GM21360 (cell line): ENCODE data around the gene DOC2B.
"Not testable (repeated sequence)": the region's sequence is repeated elsewhere in the genome, so short reads cannot be mapped to it uniquely, and the experiment has no call there.

Experiments used
- ATAC-seq: cut with Tn5 transposase; IDR thresholded peaks from one replicate; pipeline ENCODE4 v1.9.1; 2021; ENCODE audit warnings: mild to moderate bottlenecking, moderate library complexity; ENCODE audit not compliant: unreplicated experiment

Gene DOC2B

DNA sequence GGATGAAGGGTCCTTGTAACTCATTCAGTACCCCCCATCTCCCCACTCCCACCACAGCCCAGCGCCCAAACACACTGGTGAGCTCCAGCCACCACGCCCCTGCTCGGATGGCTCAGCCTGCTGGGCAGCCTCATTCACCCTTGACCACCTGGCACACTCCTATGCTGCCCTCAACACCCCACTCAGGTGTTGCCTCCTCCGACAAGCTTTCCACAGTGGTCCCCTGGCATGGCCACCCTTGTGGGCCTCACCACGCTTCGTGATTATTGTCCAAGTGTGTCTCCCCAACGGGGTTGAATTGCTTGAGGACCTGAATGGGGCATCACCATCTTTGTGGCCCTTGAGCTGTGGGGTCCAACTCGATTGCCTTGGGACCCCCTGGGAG is 12.0 kb upstream of the DOC2B start:
- no peak for ATAC-seq

- no peak for ATAC-seq
These were observed 11.4 kb upstream of the DOC2B start for GRCh38 chr17:192666-193425.

- no peak for ATAC-seq
These were observed 8.0 kb upstream of the DOC2B start for GRCh38 chr17:189444-189843.

- no peak for ATAC-seq
These were observed 5.7 kb upstream of the DOC2B start for GRCh38 chr17:187130-187529.

DNA sequence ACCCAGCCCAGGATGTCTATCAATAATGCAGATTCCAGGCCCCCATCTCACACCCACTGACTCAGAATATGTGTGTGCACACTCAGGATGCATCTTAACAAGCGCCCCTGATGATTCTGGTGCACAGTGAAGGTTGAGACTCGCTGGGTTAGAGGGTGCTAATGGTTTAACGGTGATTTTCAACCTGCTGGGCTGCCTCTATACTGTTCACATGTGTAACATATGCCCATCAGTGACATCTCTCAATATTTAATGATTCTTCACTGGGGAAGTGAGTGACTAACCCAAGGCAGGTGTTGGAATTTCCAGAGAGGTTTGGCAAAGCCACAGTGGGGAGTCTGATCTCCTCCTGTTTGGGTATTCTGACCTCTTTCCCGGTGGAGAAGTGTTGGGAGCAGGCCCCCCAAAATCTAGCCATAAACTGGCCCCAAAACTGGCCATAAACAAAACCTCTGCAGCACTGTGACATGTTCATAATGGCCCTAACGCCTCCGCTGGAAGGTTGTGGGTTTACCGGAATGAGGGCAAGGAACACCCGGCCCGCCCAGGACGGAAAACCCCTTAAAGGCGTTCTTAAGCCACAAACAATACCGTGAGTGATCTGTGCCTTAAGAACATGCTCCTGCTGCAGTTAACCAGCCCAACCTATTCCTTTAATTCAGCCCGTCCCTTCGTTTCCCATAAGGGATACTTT is 4.1 kb upstream of the DOC2B start:
- no peak for ATAC-seq

- no peak for ATAC-seq
These were observed 1.6 kb upstream of the DOC2B start for GRCh38 chr17:183021-183420.

DNA sequence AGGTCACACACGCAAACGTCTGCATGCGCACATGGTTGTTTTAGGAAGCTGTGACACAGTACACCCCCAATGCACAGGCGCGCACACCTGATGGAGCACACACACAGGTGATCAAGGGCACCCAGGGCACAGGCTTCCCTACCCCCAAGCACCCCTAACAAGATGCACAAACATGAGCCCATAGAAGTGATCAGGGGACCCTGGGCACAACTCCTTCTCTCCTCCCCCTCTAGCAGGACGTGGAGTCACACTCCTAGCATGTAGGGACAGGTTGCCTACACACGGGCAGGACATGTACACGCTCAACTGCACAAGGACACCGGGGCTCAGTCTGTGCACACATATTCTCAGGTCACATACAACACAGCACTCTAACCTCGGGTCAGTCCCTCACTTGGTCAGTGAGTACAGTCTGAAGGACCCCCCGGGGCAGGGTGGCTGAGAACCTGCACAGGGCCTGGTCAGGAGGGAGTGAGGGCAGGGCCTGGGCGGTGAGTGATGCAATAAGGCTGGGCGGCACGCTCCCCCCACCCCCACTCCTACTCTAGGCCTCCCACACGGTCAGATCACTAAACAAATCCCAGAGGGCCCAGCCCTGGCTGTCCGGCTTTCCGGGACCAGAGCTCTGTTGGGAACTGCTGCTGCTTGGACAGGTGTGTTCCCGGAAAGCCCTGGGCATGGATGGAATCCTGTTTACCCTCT is 751 bp upstream of the DOC2B start:
- no peak for ATAC-seq

DNA sequence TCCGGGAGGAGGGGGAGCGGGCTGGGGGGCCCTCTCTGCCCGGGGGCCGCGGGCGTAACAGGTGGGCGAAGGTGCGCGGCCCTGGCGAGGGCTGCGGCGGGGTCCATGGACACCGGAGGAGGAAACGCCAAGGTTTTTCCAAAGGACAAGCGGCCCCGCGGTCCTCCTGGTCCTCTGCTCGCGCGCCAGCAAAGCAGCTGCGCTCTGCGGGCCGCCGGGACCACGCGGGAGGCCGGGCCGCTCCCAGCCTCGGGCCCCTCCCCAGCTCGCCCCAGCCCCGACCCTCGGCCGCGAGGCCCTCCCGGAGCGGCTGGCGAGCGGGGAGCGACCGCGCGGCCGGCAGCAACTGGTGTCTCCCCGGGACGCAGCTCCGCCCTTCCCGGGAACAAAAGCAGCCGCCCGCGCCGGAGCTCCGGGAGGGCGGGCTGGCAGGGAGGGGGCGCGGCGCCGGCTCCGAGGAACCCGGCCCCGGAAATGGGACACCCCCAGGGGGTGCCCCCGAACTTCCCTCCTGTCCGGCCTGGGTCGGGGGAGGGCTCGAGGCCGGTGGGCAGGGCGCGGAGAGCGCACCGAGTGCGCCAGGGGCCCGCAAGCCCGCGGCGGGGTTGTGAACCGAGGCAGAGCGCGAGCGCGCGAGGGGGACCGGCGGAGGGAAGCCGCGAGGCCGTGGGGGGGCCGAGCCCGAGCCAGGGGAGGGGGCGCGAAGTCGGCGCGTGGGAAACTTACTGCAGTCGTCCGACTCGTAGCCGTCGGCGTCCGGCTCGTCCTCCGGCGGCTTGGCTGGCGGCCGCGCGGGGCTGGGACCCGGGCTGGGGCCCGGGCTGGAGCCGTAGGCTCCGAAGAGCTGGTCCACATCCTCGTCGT is 837 bp downstream of the DOC2B start:
- no peak for ATAC-seq

DNA sequence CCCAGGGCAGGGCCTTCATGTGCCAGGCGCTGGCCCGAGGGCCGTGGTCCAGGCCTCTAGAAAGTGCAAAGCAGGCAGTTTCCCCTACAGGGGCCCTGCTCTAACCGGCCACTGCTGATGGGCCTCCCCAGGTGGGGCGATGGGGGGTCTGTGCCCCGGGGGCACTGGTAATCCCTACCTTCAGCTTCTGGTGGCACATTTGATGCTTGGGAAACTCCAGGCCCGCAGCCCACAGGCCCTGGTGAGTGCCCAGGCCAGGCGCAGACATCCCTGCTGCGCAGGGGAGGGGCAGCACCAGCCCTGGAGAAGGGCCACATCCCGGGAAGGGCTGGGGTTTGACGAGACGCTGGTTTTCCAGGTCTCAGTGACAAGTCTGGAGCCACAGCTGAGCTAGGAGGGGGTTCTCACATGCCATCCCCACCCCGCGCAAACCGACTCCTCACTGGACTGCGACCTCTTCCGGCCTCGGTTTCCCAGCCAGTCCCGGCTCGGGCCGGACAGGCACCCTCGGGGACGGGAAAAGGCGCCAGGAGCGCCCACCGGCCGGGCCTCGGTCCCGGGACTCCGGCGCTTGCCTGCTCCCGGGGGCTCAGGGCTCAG is 1.6 kb downstream of the DOC2B start:
- ATAC-seq, result no peak

DNA sequence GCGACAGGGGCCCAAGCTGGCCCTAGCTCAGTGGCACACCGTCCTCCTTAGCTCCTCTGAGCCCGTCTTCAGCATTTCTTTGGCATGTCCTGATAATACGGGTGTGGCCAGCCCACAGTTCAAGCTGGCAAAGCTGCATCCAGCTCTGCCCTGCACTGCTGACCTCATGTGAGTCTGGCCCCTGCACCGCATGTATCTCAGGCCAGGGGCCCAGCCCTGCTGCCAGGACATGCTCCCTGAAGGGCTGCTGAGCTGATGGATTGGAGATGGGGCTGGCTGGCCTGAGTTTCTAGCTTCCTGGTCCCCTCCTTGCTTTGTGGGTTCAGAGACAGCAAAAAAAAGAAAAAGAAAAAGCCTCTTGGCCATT is 2.4 kb downstream of the DOC2B start:
- no peak for ATAC-seq

GRCh38 chr17:178292-179065 is 3.0 kb downstream of the DOC2B start:
- no peak for ATAC-seq

DNA sequence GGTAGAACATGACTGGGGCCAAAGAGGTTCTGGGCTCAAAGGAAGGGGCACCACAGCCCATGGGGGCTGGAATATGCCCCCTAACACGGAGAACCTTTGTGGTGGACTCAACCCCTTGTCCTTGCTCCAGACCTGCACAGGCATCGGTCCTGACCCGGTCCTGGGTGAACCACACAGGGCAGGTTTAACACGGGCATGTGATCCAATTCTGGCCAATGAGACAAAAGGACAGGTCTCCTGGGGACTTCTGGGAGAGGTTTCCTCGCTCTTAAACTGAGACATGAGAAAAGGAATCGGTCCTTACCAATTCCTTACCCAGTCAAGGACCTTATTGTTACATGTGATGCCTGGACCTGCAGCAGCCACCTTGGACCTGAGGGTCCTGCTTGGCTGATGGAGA is 3.7 kb downstream of the DOC2B start:
- ATAC-seq, result no peak

- no peak for ATAC-seq
These were observed 4.3 kb downstream of the DOC2B start for GRCh38 chr17:177155-177554.

- no peak for ATAC-seq
These were observed 8.1 kb downstream of the DOC2B start for GRCh38 chr17:173166-173911.

DNA sequence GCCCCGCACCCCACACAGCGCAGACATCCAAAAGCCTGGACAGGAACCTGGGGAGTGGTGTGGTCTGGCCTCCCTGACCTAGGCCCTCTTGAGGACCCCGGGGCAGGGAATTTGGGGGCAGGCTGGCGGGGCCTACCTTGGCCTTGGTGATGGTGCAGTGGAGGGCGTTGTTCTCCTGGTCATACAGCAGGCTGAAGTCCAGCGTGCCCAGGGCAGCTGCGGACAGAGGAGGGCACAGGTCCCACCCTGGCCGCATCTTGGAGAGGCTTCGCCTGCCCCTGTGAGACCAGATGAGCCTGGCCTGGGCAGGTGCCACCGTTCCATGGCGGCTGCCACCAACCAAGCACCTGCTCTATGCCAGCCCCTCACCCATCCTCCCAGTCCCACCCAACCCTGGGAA is 9.0 kb downstream of the DOC2B start:
- ATAC-seq, result no peak

- ATAC-seq, result no peak
These were observed 9.6 kb downstream of the DOC2B start for GRCh38 chr17:171871-172270.

DNA sequence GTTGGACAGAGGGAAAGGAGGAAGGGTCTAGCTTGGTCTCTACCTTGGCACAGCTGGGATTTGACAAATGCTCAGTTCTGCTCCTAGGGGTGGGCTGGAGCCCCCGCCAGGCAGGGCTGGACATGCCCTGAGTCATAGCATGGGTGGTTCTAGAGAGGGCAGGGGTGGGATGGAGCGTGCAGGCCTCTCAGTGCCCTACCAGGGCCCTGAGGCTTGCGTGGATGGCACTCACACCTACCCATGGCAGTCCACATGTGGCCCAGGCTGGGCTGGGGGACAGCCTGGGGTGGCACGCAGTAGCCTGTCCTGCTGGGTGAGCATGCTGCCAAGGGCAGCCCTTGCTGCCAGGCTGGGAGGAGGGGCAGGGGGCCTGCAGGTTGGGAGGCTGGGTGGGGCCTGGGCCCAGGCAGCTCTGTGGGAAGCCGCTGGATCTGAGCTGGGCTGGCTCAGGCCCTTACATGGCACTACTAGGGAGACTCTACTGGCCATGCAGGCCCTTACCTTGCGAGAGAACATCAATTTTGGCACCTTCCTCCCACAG is 11.2 kb downstream of the DOC2B start:
- no peak for ATAC-seq

DNA sequence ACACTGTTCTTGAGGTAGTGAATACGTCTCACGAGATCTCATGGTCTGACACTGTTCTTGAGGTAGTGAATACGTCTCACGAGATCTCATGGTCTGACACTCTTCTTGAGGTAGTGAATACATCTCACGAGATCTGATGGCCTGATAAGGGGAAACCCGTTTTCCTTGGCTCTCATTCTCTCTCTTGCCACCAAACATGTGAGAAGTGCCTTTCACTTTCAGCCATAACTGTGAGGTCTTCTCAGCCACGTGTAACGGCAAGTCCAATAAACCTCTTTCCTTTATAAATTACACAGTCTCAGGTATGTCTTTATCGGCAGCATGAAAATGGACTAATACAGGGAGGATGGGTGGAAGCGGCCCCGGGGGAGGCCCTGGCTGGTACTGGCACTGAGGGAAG is 12.8 kb downstream of the DOC2B start:
- ATAC-seq, result not testable (repeated sequence)

- no peak for ATAC-seq
These were observed 15.5 kb downstream of the DOC2B start for GRCh38 chr17:165939-166338.
